Spleen (tissue), 7 donors: Measurements from ENCODE around the gene C1orf115.
"Not testable (repeated sequence)": the region's sequence is repeated elsewhere in the genome, so short reads cannot be mapped to it uniquely, and the experiment has no call there.

Experiments
- POLR2A ChIP-seq, 3 donors: fragments of 450-650 bp; IDR thresholded peaks; one replicate each; pipeline ENCODE4 v1.5.1; 2017; ENCODE audit warnings: antibody characterized with exemption in 3 of 3, mild to moderate bottlenecking in 1 of 3
- TF ChIP-seq, protein P1 (sequence below), 11 experiments: fragments of 200-600 bp in 7 of 11; fragments of 450-650 bp in 4 of 11; sonication (generic) in 4 of 11; IDR thresholded peaks in 8 of 11; conservative IDR thresholded peaks in 3 of 11; 1 replicate in 7 of 11; 2 replicates in 4 of 11; pipeline versions ENCODE4 v1.4.0 to v1.8.0; 2016 to 2021; ENCODE audit warnings: antibody characterized with exemption in 11 of 11, inconsistent platforms in 4 of 11, mild to moderate bottlenecking in 1 of 11
- donor health status: DM: no; HTN: no; CAD: no; lungs with moderate emphysema.
- donor health status: DM: no; HTN: no; CAD: no.
- donor health status: DM: no; HTN: no; CAD: no.

DNA sequence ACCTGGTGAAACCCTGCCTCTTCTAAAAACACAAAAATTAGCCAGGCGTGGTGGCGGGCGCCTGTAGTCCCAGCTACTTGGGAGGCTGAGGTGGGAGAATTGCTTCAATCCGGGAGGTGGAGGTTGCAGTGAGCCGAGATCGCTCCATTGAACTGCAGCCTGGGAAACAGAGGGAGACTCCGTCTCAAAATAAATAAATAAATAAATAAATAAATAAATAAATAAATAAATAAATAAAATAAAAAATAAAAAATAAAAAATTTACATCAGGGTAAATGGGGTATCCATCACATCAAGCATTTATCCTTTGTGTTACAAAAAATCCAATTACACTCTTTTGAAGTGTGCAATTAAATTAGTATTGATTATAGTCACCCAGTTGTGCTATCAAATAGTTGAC, 46.1 kb downstream of the C1orf115 start:
- not testable (repeated sequence) for TF ChIP-seq POLR2A (IDR thresholded peaks at IDR 0.05)
- TF ChIP-seq, protein P1, sequence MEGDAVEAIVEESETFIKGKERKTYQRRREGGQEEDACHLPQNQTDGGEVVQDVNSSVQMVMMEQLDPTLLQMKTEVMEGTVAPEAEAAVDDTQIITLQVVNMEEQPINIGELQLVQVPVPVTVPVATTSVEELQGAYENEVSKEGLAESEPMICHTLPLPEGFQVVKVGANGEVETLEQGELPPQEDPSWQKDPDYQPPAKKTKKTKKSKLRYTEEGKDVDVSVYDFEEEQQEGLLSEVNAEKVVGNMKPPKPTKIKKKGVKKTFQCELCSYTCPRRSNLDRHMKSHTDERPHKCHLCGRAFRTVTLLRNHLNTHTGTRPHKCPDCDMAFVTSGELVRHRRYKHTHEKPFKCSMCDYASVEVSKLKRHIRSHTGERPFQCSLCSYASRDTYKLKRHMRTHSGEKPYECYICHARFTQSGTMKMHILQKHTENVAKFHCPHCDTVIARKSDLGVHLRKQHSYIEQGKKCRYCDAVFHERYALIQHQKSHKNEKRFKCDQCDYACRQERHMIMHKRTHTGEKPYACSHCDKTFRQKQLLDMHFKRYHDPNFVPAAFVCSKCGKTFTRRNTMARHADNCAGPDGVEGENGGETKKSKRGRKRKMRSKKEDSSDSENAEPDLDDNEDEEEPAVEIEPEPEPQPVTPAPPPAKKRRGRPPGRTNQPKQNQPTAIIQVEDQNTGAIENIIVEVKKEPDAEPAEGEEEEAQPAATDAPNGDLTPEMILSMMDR (IDR thresholded peaks at IDR 0.05 in 8 of 11, conservative IDR thresholded peaks at IDR 0.05 in 3 of 11), result not testable (repeated sequence)
